Left ventricle myocardium inferior (tissue), 1 donor: ENCODE results near the gene DRAP1. TPM values are rescaled to one million over a fixed set of nuclear protein-coding genes. Genes with fewer than 3 reads are reported as not detected.

Experiments used
- DNase-seq: peaks from one replicate; pipeline ENCODE4 v3.0.0-alpha.2; 2020
- H3K27ac ChIP-seq: fragments of 200-600 bp; replicated peaks from 2 replicates; pipeline ENCODE4 v1.8.0; 2021
- H3K27me3 ChIP-seq: fragments of 200-600 bp; 2 replicates; pipeline ENCODE4 v1.8.0; 2021; ENCODE audit warnings: low read depth
- H3K36me3 ChIP-seq: fragments of 200-600 bp; 2 replicates; pipeline ENCODE4 v1.8.0; 2021
- H3K4me1 ChIP-seq: fragments of 200-600 bp; 2 replicates; pipeline ENCODE4 v1.8.0; 2021
- H3K4me3 ChIP-seq: fragments of 200-600 bp; 2 replicates; pipeline ENCODE4 v1.8.0; 2021; ENCODE audit warnings: mild to moderate bottlenecking, moderate library complexity
- H3K9me3 ChIP-seq: fragments of 200-600 bp; replicated peaks from 2 replicates; pipeline ENCODE4 v1.8.0; 2021
- intact Hi-C: fragments of 100-400 bp; cut with micrococcal nuclease; formaldehyde crosslinking; loops from one replicate; pipeline ENCODE4 v1.11.0; 2022
- total RNA-seq: library from RNA; stranded (reverse); fragmentation: NEBNext Ultra II Directional; extraction: Animal tissue kit (Norgen Biotek cat#: 25700); gene quantifications from one replicate; pipeline ENCODE4 v1.2.1, GENCODE V29; 2021
- TF ChIP-seq, protein P1 (sequence below): fragments of 200-600 bp; IDR thresholded peaks from 2 replicates; pipeline ENCODE4 v1.8.0; 2021; ENCODE audit warnings: antibody characterized with exemption, mild to moderate bottlenecking, borderline replicate concordance
- donor health status: DM: no; HTN: yes; CAD: no; lungs with severe emphysema.

DRAP1 gene
- total RNA-seq, 1 donor from 2014 or later: 94.7 TPM

DNA sequence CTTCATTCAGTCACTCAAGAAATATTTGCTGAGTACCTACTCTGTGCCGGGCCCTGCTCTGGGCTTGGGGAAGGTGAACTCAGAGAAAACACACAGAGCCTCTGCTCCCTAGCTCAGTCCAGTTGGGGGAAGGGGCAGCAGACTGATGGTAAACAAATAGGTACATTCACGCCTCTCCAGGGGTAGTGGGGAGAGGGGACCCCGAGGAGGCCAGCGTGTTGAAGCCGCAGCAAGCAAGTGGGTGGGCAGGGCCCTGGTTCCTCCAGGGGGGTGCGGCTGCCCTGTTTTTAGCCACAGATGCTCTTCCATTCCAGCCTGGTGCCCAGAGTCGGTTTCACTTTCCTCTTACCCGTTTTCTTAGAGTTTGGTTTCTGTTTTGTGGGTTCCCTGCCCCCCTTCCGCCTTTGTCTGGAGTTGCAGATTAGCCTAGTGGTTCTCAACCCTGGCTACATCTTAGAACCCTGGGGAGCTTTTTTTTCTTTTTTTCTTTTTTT lies 8.7 kb downstream of the DRAP1 start:
- DNase-seq: no peak
- Histone ChIP-seq H3K27me3 (no peaks in the 10 kb centered on the region), H3K36me3 (peaks cover 5% of the 10 kb centered on the region), H3K27ac (no peak overlapping the region), H3K4me3 (no peak overlapping the region), H3K4me1 (no peaks in the 10 kb centered on the region), H3K9me3 (no peaks in the 10 kb centered on the region)
- intact Hi-C loops: no loop called here
- TF ChIP-seq, protein P1, sequence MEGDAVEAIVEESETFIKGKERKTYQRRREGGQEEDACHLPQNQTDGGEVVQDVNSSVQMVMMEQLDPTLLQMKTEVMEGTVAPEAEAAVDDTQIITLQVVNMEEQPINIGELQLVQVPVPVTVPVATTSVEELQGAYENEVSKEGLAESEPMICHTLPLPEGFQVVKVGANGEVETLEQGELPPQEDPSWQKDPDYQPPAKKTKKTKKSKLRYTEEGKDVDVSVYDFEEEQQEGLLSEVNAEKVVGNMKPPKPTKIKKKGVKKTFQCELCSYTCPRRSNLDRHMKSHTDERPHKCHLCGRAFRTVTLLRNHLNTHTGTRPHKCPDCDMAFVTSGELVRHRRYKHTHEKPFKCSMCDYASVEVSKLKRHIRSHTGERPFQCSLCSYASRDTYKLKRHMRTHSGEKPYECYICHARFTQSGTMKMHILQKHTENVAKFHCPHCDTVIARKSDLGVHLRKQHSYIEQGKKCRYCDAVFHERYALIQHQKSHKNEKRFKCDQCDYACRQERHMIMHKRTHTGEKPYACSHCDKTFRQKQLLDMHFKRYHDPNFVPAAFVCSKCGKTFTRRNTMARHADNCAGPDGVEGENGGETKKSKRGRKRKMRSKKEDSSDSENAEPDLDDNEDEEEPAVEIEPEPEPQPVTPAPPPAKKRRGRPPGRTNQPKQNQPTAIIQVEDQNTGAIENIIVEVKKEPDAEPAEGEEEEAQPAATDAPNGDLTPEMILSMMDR: no peak

DNA sequence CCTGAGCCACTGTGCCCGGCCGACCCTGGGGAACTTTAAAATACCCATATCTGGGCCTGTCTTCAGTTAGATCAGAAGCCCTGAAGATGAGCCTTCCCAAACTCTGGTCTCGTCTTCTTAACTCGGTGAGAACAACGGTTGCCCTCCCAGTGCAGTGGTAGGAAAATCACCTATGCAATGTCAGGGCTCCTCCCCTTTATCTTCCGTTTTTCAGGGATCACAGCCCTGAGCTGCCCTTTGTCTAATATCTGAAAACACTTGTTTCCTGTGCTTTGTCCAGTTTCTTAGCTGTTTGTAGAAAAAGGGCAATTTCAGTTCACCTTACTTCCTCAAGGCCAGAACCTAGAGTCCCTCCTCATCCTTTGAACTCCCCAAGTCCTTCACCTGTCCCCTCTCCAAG lies 9.4 kb downstream of the DRAP1 start:
- intact Hi-C loops: no loop called here
- Histone ChIP-seq H3K4me1 (no peaks in the 10 kb centered on the region), H3K27ac (no peak overlapping the region), H3K4me3 (no peak overlapping the region), H3K27me3 (peaks cover 5% of the 10 kb centered on the region), H3K36me3 (no peaks in the 10 kb centered on the region), H3K9me3 (no peaks in the 10 kb centered on the region)
- TF ChIP-seq, protein P1: no peak
- DNase-seq: no peak

DNA sequence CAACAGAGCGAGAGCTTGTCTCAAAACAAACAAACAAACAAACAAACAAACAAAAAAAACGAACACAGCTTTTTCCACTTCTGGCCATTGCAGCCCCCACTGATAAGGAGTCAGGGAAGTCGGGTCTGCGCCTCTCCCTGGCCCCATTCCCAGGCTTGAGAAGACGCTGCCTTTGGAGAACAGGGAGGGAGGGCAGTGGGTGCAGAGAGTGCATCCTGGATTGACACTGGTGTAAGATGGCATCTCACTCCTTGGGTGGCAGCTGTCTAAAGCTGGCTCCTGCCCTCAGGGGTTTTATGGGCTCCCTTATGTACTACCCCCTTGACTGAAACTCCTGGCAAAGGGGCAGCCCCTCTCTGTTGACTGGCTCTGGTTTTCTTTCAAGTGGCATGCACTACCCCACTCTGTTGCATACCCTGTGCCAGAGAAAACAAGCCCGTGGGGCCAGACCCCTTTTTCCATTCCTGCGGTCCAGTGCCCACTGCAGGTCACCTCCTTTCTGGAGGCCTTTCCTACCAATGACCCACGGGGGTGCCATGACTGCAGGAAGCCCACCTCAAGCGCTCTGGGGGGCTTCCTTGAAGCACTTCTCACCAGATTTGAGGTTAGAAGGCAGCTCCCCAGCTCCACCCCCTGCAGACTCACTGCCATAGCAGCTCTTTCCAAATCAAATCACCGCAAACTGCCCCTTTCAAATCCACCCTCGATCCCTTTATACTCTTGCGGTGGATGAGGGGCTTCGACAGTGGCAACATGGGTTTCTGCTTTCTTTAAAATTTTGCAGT lies 12.7 kb downstream of the DRAP1 start:
- no peaks in the 10 kb centered on the region for H3K9me3 ChIP-seq
- DNase-seq: no peak
- no peaks in the 10 kb centered on the region for H3K36me3 ChIP-seq
- no peaks in the 10 kb centered on the region for H3K4me1 ChIP-seq
- no peak overlapping the region for H3K4me3 ChIP-seq
- TF ChIP-seq, protein P1: no peak
- intact Hi-C loops: no loop called here
- H3K27ac ChIP-seq: no peak overlapping the region
- peaks cover 22% of the 10 kb centered on the region for H3K27me3 ChIP-seq

GRCh38 chr11:65932558-65932919 lies 13.3 kb downstream of the DRAP1 start:
- no peaks in the 10 kb centered on the region for H3K4me1 ChIP-seq
- H3K36me3 ChIP-seq: no peaks in the 10 kb centered on the region
- no peak for DNase-seq
- H3K27ac ChIP-seq: no peak overlapping the region
- TF ChIP-seq, protein P1: no peak
- H3K27me3 ChIP-seq: peaks cover 28% of the 10 kb centered on the region
- H3K4me3 ChIP-seq: no peak overlapping the region
- H3K9me3 ChIP-seq: no peaks in the 10 kb centered on the region
- intact Hi-C loops: no loop called here

DNA sequence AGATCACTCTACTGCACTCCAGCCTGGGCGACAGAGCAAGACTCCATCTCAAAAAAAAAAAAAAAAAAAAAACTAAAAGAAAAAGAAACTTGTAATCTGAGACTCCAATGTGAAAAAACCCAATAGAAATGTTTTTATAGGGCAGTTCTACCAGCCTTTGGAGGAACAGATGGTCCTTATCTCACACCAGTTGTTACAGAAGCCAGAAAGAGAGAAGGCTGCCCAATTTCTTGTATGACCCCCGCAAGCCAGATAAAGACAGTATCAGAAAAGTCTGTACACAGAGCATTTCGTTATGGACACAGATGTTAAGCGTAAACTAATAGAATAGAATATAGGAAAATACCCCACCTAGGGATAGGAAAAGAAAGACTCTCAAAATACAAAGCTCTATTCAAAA lies 14.8 kb downstream of the DRAP1 start:
- intact Hi-C loops: no loop called here
- no peaks in the 10 kb centered on the region for H3K36me3 ChIP-seq
- TF ChIP-seq, protein P1: no peak
- DNase-seq: no peak
- H3K4me3 ChIP-seq: no peak overlapping the region
- H3K4me1 ChIP-seq: no peaks in the 10 kb centered on the region
- peaks cover 41% of the 10 kb centered on the region for H3K27me3 ChIP-seq
- H3K27ac ChIP-seq: no peak overlapping the region
- no peaks in the 10 kb centered on the region for H3K9me3 ChIP-seq
